Peyer's patch (tissue), 4 donors: ENCODE results near the gene MAML2. TPM values are rescaled to one million over a fixed set of nuclear protein-coding genes. Genes with fewer than 3 reads are reported as not detected.

Source experiments
- DNase-seq, 3 donors: peaks; one replicate each; pipeline ENCODE4 v3.0.0-alpha.2; 2017 to 2019
- H3K27ac ChIP-seq, 4 donors: fragments of 200-600 bp; sonication (generic); one replicate each; pipeline ENCODE4 v1.5.1; 2016 to 2019
- H3K27me3 ChIP-seq, 2 donors: fragments of 200-600 bp; sonication (generic); one replicate each; pipeline ENCODE4 v1.5.1; 2019
- H3K36me3 ChIP-seq, 3 donors: fragments of 200-600 bp; sonication (generic); one replicate each; pipeline ENCODE4 v1.5.1; 2016 to 2019
- H3K4me1 ChIP-seq, 4 donors: fragments of 200-600 bp; sonication (generic); one replicate each; pipeline ENCODE4 v1.5.1; 2016 to 2019
- H3K4me3 ChIP-seq, 4 donors: fragments of 200-600 bp; sonication (generic); 1 replicate in 3 of 4; 2 replicates in 1 of 4; pipeline ENCODE4 v1.5.1; 2016 to 2019; ENCODE audit warnings: mild to moderate bottlenecking in 1 of 4
- H3K9me3 ChIP-seq, 4 donors: fragments of 200-600 bp; sonication (generic); one replicate each; pipeline ENCODE4 v1.5.1; 2016 to 2019; ENCODE audit warnings: mild to moderate bottlenecking in 1 of 4
- POLR2A ChIP-seq, 2 donors: fragments of 450-650 bp; IDR thresholded peaks; one replicate each; pipeline ENCODE4 v1.5.1; 2017; ENCODE audit warnings: antibody characterized with exemption in 2 of 2, mild to moderate bottlenecking in 2 of 2, moderate library complexity in 2 of 2
- total RNA-seq, 4 donors: library from RNA; depleted of rRNA; stranded (reverse); fragments of >200 nt; gene quantifications; one replicate each; pipeline ENCODE4 v1.1.0, GENCODE V29; 2016
- TF ChIP-seq, protein P1 (sequence below), 6 experiments: fragments of 450-650 bp in 4 of 6; fragments of 200-600 bp in 2 of 6; sonication (generic) in 1 of 6; IDR thresholded peaks; one replicate each; pipeline ENCODE4 v1.5.1; 2017 to 2019; ENCODE audit warnings: antibody characterized with exemption in 6 of 6, mild to moderate bottlenecking in 3 of 6, moderate library complexity in 1 of 6

Gene MAML2
- total RNA-seq, 4 donors from 2014 or later = 8.4 to 60.2 (median 22.7) TPM

DNA sequence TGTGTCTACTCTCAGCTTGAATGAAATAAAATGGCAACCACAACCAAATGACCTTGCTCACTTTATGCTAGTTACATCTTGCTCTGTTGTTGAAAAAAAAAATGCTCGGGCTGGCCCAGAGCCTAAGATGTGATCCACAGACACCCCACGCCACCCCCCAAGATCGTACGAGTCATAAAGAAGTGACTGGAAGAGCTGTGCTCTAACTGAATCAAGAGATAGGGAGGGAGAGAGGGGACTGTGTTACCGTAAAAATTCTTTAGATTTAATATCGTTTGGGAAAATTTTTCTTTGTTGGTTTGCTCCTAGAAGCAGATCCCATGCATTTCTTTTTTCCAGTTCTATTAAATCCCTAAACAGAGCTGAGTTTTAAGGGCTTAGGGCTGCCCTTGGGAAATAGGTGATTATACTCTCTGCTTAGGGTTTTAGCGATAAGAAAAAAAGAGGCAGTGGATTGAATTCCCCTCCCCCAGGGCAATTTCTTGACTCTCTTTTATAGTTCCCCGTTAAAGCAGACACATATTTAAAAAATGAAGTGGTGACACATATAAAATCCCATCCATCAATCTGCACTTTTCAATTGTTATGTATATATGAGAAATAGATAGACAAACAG is 14.5 kb downstream of the MAML2 start:
- H3K27ac ChIP-seq = no peak overlapping the region
- no peaks in the 10 kb centered on the region for H3K9me3 ChIP-seq
- no peak overlapping the region for H3K4me3 ChIP-seq
- TF ChIP-seq, protein P1, sequence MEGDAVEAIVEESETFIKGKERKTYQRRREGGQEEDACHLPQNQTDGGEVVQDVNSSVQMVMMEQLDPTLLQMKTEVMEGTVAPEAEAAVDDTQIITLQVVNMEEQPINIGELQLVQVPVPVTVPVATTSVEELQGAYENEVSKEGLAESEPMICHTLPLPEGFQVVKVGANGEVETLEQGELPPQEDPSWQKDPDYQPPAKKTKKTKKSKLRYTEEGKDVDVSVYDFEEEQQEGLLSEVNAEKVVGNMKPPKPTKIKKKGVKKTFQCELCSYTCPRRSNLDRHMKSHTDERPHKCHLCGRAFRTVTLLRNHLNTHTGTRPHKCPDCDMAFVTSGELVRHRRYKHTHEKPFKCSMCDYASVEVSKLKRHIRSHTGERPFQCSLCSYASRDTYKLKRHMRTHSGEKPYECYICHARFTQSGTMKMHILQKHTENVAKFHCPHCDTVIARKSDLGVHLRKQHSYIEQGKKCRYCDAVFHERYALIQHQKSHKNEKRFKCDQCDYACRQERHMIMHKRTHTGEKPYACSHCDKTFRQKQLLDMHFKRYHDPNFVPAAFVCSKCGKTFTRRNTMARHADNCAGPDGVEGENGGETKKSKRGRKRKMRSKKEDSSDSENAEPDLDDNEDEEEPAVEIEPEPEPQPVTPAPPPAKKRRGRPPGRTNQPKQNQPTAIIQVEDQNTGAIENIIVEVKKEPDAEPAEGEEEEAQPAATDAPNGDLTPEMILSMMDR (IDR thresholded peaks at IDR 0.05) = no peak
- TF ChIP-seq POLR2A (IDR thresholded peaks at IDR 0.05) = no peak
- H3K4me1 ChIP-seq = peaks cover 0 to 20% (median 0%) of the 10 kb centered on the region in 4 donors
- no peak for DNase-seq
- no peaks in the 10 kb centered on the region for H3K36me3 ChIP-seq
- H3K27me3 ChIP-seq = no peaks in the 10 kb centered on the region

DNA sequence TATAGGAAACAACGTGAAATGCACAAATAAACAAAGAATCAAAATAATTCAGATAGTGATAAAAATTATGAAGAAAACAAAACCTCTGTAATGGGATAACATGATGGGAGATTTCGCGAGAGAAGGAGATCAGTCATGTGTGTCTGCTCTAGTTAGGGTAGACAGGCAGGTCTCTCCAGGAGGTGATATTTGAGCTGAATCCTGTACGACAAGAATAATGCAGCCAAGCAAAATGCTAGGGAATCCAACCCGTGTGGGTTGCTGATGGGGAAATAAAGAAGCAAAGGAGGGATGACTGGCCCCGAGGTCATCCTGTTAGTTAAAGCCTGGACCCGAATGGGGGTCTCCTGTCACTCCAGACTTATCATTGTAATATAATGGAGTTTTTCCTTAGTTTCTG is 16.0 kb downstream of the MAML2 start:
- no peaks in the 10 kb centered on the region for H3K27me3 ChIP-seq
- TF ChIP-seq, protein P1 (IDR thresholded peaks at IDR 0.05) = no peak
- no peak for TF ChIP-seq POLR2A (IDR thresholded peaks at IDR 0.05)
- no peaks in the 10 kb centered on the region for H3K9me3 ChIP-seq
- DNase-seq = no peak
- H3K4me1 ChIP-seq = peaks cover 0 to 5% (median 0%) of the 10 kb centered on the region in 4 donors
- H3K27ac ChIP-seq = no peak overlapping the region
- no peak overlapping the region for H3K4me3 ChIP-seq
- no peaks in the 10 kb centered on the region for H3K36me3 ChIP-seq

DNA sequence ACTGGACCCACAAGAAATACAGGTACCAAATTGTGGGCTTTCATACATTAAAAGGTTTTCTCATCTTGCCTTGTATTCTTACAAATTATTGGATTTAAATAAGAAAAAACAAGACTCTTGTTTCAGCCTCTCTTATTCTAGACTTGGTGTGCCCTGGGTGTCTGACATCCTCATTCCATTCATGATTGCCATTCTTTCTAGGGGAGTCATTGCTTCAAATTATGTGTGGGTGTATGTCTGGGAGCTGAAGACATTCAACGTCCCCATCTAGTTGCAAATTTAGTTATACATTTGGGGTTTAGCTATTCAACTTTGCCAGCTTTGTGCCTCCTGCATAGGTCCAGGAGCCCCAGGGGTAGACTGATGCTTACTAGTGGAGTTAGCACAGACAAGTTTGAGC is 18.1 kb downstream of the MAML2 start:
- Histone ChIP-seq H3K27ac (no peak overlapping the region), H3K4me3 (no peak overlapping the region), H3K9me3 (no peaks in the 10 kb centered on the region), H3K36me3 (no peaks in the 10 kb centered on the region), H3K27me3 (no peaks in the 10 kb centered on the region), H3K4me1 (no peaks in the 10 kb centered on the region)
- no peak for DNase-seq
- TF ChIP-seq POLR2A (IDR thresholded peaks at IDR 0.05) = no peak
- TF ChIP-seq, protein P1 (IDR thresholded peaks at IDR 0.05) = no peak

DNA sequence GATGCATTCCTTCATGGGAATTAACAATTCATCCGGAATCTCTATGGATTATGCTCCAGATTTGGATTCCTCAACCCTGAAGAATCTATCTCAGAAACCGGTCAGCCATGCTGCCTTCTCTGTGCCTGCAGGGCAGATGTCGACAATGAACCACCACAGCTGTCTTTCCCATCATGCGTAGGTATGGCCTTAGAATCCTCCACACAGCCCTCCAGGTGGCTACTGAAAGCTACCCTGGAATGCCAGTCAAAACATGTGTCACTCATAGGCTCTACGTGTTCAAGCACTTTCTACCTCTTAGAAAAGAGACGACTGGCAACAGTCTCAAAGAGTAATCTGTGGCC is 19.4 kb downstream of the MAML2 start:
- H3K36me3 ChIP-seq = no peaks in the 10 kb centered on the region
- TF ChIP-seq, protein P1 (IDR thresholded peaks at IDR 0.05) = no peak
- TF ChIP-seq POLR2A (IDR thresholded peaks at IDR 0.05) = no peak
- no peaks in the 10 kb centered on the region for H3K9me3 ChIP-seq
- H3K4me3 ChIP-seq = no peak overlapping the region
- DNase-seq = no peak
- no peak overlapping the region for H3K27ac ChIP-seq
- H3K27me3 ChIP-seq = no peaks in the 10 kb centered on the region
- no peaks in the 10 kb centered on the region for H3K4me1 ChIP-seq

DNA sequence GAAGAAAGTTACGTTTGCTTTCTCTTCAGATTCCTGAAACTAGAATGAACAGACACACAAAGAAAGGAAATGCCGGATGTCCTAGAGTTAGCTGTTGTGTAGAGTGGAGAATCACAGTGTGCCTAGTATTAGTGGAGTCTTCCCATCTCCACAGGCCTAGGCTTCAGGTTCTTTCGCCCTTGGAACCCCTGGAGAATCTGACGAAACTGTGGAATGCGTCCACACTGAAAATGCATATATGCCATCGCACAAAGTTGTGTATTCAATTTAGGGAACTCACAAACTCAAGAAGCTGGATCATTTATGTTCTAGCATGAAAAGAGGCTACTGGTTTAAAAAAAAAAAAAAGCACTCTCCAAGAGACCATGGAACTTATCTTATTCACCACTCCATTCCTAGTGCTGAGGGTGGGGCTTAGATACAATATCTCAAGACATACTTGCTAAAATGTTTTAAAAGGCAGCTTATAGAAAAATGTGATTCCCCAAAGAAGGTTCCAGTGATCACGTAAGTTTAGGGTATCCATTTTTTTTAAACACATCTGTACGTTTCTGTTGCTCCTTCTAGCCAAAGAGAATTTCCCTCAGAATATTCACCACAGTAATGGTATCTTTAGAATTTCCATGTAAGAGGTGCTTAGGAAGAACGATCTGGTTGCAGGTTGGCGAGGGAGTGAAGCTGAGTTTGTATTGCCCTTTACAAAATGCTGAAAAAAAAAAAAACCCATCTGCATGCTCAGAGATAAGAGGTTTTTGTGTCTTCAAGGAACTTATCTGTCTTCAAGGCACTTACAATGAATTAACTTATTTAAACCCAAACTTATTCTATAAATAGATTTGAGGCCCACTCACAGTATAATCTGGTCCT is 20.0 kb downstream of the MAML2 start:
- Histone ChIP-seq H3K36me3 (no peaks in the 10 kb centered on the region), H3K4me3 (no peak overlapping the region), H3K27ac (no peak overlapping the region), H3K27me3 (no peaks in the 10 kb centered on the region), H3K4me1 (peaks cover 0 to 3% (median 0%) of the 10 kb centered on the region in 4 donors), H3K9me3 (no peaks in the 10 kb centered on the region)
- no peak for TF ChIP-seq POLR2A (IDR thresholded peaks at IDR 0.05)
- TF ChIP-seq, protein P1 (IDR thresholded peaks at IDR 0.05) = no peak
- no peak for DNase-seq
